HG02623 (cell line): ENCODE measurements around the gene CNTFR.

Experiments
- ATAC-seq: cut with Tn5 transposase; IDR thresholded peaks from one replicate; pipeline ENCODE4 v1.9.1; 2021; ENCODE audit warnings: moderate library complexity; ENCODE audit not compliant: unreplicated experiment

The CNTFR gene

GRCh38 chr9:34526026-34526425 is 63.5 kb downstream of the CNTFR start:
- ATAC-seq = no peak

DNA sequence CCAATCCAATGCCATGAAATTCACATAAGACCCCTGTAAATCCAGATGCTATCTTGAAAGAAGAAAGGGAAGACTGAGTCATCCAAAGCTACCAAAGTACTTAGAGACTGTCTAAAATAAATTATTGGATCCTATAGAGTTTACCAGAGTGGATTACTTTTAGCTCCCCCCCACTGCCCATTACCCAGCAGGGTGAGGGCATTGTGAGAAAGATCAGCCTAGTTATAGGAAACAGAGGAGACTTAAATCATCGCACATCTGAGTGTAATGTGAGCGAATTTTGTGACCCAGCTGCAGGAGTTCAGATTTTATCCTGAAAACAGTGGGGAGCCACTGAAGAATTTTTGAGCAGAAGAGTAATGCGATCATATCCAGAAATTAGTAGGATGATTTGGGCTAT is 65.2 kb downstream of the CNTFR start:
- no peak for ATAC-seq

- ATAC-seq = peak; percentile 80
Measured at GRCh38 chr9:34522971-34523797, 66.3 kb downstream of the CNTFR start, which contains the start of gene ENHO. Gene ENHO (minus strand): TSS chr9:34522990. CDS start chr9:34521695, 1,295 bp downstream.

DNA sequence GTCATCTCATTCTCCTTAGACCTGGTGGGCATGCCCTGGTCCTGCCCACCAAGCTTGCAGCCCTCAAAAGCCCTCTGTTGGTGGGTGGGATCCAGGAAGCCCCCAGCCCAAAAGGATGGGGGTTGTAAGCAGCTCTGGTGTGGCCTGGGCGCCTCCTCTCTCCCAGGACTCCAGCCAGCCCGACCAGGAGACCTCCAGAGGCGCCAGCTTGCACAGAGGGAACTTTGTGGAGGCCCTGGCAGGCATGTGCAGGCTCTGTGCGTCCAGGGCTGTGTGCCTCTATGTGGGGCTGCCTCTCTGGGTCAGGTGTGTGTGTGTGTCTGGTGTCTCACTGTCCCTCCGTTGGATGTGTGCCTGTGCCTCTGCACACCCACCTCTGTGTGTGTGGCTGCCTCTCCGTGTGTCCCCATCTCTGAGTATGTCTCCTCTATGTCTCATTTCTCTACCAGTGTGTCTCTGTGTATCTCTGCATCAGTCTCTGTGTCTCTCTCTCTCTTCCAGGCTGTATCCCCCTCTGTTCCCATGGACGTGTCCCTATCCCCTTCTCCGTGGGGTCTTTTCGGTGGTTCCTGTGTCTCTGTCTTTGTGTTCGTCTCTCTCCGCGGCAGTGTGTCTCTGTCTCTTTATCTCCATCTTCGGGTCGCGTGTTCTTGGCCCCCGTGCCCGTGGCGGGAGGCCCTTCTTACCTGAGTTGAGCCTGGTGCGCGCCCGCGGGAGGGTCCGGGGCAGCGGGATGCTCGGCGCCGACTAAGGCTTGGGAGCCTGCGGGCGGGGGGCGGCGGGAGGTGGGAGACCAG is 67.2 kb downstream of the CNTFR start:
- no peak for ATAC-seq

DNA sequence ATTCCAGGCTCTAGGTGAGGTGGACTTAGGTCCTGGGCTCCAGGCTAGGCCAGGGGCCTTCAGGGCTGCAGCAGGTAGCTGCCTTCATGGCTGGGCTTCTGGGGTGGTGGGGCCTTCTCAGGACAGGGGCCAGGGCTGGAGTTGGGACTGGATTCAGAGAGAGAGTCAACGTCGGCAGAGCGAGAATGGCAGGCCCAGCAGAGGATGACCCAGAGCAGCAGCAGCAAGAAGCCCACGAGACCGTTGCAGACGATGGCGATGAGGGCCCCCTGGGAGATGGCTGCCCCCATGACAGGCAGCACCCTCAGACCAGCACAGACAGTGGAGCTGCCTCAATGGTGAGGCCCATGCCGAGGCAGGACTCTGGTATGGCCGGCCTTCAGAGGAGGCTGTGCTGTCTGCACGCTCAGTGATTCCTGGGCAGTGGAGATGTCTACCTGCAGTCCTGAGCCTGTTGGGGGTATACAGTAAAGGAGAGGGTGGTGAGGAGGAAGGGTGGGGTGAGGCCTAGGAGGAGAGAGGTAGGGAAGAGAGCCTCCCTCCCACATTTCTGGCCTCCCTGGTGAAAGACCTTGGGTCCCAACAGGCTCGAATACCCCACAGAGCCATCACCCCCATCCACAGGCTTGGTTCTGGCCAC is 68.0 kb downstream of the CNTFR start:
- no peak for ATAC-seq

GRCh38 chr9:34520505-34521385 is 68.8 kb downstream of the CNTFR start:
- ATAC-seq = no peak

DNA sequence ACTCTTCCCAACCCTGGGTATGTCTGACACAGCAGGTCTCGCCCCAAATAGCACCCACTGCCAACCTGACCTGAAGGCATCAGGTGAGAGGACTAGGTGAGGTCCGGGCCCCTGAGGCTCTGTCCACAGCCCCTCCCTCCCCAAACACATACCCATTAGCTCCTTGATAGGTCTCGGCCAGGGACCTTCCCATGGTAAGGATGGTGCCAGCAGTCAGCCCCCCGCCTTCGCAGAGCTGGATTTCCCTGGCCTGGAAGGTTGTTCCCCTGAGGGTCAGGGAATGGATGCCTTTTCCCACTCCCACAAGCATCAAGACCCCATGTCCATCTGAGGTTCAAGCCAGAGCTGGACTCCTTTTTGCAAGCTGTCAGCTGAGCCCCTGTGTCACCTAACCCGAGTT is 69.4 kb downstream of the CNTFR start:
- ATAC-seq = no peak

DNA sequence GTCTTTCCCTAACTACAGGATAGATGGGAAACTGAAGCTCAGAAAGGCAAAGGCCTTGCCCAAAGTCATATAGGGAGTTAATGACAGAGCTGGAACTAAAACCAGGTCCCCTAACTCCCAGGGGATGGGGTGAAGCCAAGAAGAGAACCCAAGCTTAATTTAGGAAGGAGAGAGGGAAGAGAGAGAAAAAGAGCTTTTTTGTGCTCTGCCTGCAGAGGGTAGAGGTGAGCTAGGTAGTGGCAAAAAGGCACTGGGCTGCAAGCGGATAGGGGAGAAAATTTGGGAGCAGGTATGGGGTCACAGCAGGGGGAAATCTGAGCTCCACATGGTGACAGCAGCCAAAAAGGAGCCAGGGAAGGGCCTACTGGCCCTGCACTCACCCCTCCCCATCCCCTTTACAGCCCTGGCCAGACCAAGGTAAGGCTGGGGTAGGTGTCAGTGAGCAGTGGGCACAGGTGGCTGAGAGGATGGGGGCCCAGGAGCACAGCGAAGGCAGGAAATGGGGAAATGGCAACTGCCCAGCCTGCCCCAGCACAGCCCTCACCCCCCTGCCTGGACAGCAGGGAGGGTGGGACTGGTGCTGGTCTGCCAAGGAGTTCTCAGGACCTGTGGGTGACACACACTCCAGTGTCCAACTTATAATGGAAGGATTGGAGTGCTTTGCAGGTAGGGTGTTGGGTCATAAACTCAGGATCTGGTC is 70.1 kb downstream of the CNTFR start:
- ATAC-seq = no peak

- ATAC-seq = no peak
Measured at GRCh38 chr9:34518896-34519295, 70.6 kb downstream of the CNTFR start.

- ATAC-seq = no peak
Measured at GRCh38 chr9:34518110-34518616, 71.4 kb downstream of the CNTFR start.

- ATAC-seq = no peak
Measured at GRCh38 chr9:34517185-34517584, 72.3 kb downstream of the CNTFR start.

GRCh38 chr9:34515959-34516358 is 73.6 kb downstream of the CNTFR start:
- ATAC-seq = no peak

- no peak for ATAC-seq
Measured at GRCh38 chr9:34514816-34515215, 74.7 kb downstream of the CNTFR start.

- ATAC-seq = no peak
Measured at GRCh38 chr9:34514401-34514800, 75.1 kb downstream of the CNTFR start.

- ATAC-seq = no peak
Measured at GRCh38 chr9:34513567-34514214, 75.8 kb downstream of the CNTFR start.

DNA sequence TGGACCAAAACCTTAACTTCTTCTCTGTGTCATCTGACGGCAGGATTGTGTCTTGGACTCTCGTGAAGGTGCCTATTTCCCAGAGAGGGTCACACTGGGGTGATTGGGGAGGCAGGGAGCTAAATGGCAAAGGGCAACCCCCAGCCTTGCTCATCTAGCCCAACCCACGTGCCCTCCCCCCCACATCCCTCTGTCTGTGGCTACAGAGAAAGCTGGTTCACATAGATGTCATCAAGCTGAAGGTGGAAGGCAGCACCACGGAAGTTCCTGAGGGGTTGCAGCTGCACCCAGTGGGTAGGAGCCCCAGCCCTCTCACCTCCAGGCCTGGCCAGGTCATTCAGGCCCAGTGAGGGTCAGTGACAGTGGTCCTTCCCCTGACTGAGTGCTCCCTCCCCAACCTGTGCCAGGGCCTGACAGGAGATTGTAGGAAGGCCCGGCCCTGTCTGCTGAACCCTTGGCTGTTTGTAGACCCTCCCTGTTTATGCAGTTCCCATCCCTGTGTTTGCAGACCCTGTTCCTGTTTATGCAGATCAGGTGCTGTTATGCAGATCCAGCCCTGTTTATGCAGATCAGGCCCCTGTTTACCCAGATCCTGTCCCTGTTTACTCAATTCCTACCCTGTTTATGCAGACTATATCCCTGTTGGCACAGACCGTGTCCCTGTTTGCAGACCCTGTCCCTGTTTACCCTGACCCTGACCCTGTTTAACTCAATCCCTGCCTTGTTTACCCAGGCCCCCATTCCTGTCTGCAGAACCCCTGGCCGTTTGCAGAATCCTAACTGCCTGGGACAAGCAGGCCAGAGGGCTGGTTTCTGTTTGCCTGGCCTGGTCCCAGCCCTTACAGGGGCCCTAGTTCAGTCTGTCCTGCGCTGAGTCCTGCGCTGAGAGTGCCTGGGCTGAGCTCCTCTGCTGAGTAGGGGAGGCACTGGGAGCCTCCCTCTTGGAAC is 77.1 kb downstream of the CNTFR start:
- no peak for ATAC-seq

DNA sequence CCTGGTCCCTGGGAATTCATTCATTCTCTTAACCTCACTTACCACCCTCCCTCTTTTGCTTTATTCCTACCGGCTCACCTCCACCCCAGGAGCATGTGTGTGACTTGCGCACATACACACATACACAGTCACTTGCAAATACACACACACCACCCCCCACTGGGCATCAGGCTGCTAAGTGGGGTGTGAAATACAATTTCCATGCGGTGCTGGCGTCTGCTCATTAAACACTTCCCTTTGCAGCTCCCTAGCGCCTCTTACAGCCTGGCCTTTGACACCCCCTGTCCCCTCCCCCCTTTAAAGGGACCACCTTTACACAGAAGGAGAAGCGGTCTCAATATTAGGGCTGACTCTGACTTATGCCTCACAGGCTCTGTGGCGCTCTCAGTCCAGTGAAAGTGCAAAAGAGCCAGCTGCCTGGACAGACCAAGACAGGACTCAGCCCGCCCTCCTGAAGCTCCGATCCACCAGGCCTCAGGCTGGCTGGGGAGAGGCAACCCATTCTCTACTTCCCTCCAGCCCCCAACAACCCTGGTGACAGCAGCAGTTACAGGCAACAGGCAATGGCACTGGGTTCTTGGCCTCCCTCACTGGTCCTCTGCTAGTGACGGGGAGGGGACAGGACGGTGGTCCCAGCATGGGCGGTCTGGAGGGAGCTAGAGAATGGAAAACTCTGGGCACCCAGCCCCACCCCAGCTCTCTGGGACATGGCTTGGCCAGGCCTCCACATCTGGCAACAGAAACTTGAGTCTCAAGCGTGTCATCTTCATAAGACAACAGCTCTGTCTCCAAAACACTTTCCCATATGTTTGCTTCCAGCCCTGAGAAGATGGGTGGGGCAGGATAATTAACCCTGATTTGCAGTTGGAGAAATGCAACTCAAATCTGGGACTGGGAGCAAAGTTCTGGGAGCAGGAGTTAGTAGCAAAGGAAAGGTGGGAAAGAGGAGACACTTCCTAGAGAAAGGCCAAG is 78.7 kb downstream of the CNTFR start:
- no peak for ATAC-seq
